ENCODE data around the gene KBTBD7.
A peak's percentile ranks its signal among the peaks of the same experiment; 100 is the strongest.

Gene KBTBD7

GRCh38 chr13:41212881-41213280 is 18.5 kb upstream of the KBTBD7 start:
- TF ChIP-seq, protein P1, sequence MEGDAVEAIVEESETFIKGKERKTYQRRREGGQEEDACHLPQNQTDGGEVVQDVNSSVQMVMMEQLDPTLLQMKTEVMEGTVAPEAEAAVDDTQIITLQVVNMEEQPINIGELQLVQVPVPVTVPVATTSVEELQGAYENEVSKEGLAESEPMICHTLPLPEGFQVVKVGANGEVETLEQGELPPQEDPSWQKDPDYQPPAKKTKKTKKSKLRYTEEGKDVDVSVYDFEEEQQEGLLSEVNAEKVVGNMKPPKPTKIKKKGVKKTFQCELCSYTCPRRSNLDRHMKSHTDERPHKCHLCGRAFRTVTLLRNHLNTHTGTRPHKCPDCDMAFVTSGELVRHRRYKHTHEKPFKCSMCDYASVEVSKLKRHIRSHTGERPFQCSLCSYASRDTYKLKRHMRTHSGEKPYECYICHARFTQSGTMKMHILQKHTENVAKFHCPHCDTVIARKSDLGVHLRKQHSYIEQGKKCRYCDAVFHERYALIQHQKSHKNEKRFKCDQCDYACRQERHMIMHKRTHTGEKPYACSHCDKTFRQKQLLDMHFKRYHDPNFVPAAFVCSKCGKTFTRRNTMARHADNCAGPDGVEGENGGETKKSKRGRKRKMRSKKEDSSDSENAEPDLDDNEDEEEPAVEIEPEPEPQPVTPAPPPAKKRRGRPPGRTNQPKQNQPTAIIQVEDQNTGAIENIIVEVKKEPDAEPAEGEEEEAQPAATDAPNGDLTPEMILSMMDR (IDR thresholded peaks at IDR 0.05; ENCODE audit: extremely low read depth, missing control alignments): no peak
- DNase-seq (ENCODE audit: low spot score): no peak

DNA sequence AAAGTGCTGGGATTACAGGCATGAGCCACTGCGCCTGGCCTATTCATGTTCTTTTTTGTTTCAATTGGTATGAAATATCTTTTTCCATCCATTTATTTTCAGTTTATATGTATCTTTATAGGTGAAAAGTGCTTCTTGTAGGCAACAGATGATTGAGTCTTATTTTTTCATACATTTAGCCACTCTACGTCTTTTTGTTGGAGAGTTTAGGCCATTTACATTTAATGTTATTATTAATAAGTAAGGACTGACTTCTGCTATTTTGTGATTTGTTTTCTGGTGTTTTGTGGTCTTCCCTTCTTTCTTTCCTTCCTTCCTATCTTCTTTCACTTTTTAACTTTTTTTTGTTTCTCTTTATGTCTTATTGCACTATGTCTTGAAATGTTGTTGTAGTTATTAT is 16.7 kb upstream of the KBTBD7 start:
- TF ChIP-seq, protein P1 (IDR thresholded peaks at IDR 0.05; ENCODE audit: extremely low read depth, missing control alignments): no peak
- no peak for DNase-seq (ENCODE audit: low spot score)

- no peak for DNase-seq (ENCODE audit: low spot score)
- TF ChIP-seq, protein P1 (IDR thresholded peaks at IDR 0.05; ENCODE audit: extremely low read depth, missing control alignments): no peak
Observed at GRCh38 chr13:41206467-41206866, 12.1 kb upstream of the KBTBD7 start.

DNA sequence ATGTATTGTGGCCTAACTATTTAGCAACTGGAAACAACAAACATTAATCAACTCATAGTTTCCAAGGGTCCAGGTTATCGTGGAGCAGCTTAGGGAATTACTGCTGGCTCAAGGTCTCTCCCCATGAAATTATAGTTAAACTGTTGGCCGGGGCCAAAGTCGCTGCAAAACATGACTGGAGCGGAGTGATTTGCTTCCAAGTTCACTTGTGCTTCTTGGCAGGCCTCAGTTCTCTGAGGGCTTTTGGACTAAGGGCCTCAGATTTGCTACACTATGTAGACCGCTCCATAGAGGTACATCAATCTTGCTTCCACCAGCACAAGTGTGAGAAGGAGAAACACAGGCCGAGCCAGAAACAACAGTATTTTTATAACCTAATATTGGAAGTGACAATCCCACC is 9.4 kb upstream of the KBTBD7 start:
- no peak for DNase-seq (ENCODE audit: low spot score)
- TF ChIP-seq, protein P1 (IDR thresholded peaks at IDR 0.05; ENCODE audit: extremely low read depth, missing control alignments): no peak

DNA sequence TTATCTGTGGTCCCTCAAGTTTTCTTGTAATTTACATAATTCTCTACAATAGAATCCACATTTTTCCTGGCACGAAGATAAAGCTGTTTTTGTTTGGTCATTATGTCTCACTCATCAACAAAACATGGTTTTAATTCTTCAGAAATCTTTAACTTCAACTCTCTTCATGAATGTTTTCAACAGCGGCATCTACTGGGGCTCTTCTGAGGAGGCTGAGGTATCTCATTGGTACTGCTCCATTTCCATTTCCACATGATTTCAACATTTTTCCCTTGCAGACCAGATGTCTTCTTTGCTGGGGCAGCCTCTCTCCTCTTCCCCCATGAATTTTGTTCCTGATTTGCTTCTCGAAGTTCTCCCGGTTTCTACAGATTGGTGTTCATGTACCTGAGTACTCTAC is 5.8 kb upstream of the KBTBD7 start:
- DNase-seq (ENCODE audit: low spot score): no peak

GRCh38 chr13:41199526-41199925 is 5.2 kb upstream of the KBTBD7 start:
- DNase-seq (ENCODE audit: low spot score): peak; percentile 34
- TF ChIP-seq, protein P1 (IDR thresholded peaks at IDR 0.05; ENCODE audit: extremely low read depth, missing control alignments): no peak

More for the DNA sequence above, 5.8 kb upstream of the KBTBD7 start:
- TF ChIP-seq, protein P1 (IDR thresholded peaks at IDR 0.05; ENCODE audit: extremely low read depth, missing control alignments): no peak

GRCh38 chr13:41199079-41199478 is 4.7 kb upstream of the KBTBD7 start:
- TF ChIP-seq, protein P1 (IDR thresholded peaks at IDR 0.05; ENCODE audit: extremely low read depth, missing control alignments): no peak

More at GRCh38 chr13:41199079-41199478, 4.7 kb upstream of the KBTBD7 start:
- no peak for DNase-seq (ENCODE audit: low spot score)

All from GM20000 (cell line).